Natural killer cell (primary cell): ENCODE data around the gene HAGH. TPM values are rescaled to one million over a fixed set of nuclear protein-coding genes. Genes with fewer than 3 reads are reported as not detected.

Experiments used
- ATAC-seq, 3 donors: fragments of 150-1000 bp in 2 of 3; fragments of 200-7000 bp in 1 of 3; cut with Tn5 transposase; 1 replicate in 1 of 3; 2 replicates in 2 of 3; pipeline ENCODE4 v1.10.0; 2021; ENCODE audit warnings: mild to moderate bottlenecking in 2 of 3, moderate library complexity in 2 of 3
- DNase-seq, 2 donors: peaks; one replicate each; pipeline versions ENCODE4 v3.0.0 to v3.0.0-alpha.2; 2013 to 2021; ENCODE audit warnings: mixed read lengths in 1 of 2
- H3K27ac ChIP-seq: one replicate; pipeline ENCODE4 v1.5.1; 2013; ENCODE audit warnings: mild to moderate bottlenecking, low read length
- H3K27me3 ChIP-seq: one replicate; pipeline ENCODE4 v1.6.1; 2013; ENCODE audit warnings: low read length; ENCODE audit not compliant: control insufficient read depth, insufficient read depth
- H3K36me3 ChIP-seq: one replicate; pipeline ENCODE4 v1.6.1; 2013; ENCODE audit warnings: low read length; ENCODE audit not compliant: control insufficient read depth, insufficient read depth
- H3K4me1 ChIP-seq: one replicate; pipeline ENCODE4 v1.6.1; 2013; ENCODE audit warnings: low read length; ENCODE audit not compliant: control insufficient read depth, insufficient read depth
- H3K4me3 ChIP-seq: one replicate; pipeline ENCODE4 v1.5.1; 2013; ENCODE audit warnings: low read length
- H3K9me3 ChIP-seq: one replicate; pipeline ENCODE4 v1.6.1; 2013; ENCODE audit warnings: low read length; ENCODE audit not compliant: control insufficient read depth, insufficient read depth
- H3K27ac Mint-ChIP-seq, 2 donors: one replicate each; pipeline ENCODE4 v1.8.0; 2022; ENCODE audit warnings: mild to moderate bottlenecking in 2 of 2, mixed read lengths in 2 of 2, moderate library complexity in 1 of 2
- H3K27me3 Mint-ChIP-seq, 2 donors: one replicate each; pipeline ENCODE4 v1.8.0; 2022; ENCODE audit warnings: low read depth in 2 of 2, mixed read lengths in 2 of 2
- H3K36me3 Mint-ChIP-seq: one replicate; pipeline ENCODE4 v1.8.0; 2022; ENCODE audit warnings: mixed read lengths
- H3K4me1 Mint-ChIP-seq, 2 donors: one replicate each; pipeline ENCODE4 v1.8.0; 2022; ENCODE audit warnings: mixed read lengths in 2 of 2
- H3K4me3 Mint-ChIP-seq: one replicate; pipeline ENCODE4 v1.8.0; 2022; ENCODE audit warnings: mild to moderate bottlenecking, moderate library complexity, mixed read lengths
- H3K9me3 Mint-ChIP-seq, 2 donors: one replicate each; pipeline ENCODE4 v1.8.0; 2022; ENCODE audit warnings: mixed read lengths in 2 of 2
- CTCF ChIP-seq: fragments of 200-600 bp; IDR thresholded peaks from one replicate; pipeline ENCODE4 v1.8.0; 2022; ENCODE audit warnings: antibody characterized with exemption
- WGBS: methylation state at CpG from one replicate; pipeline ENCODE4 v1.1.7; 2013; ENCODE audit warnings: missing lambda C conversion rate; ENCODE audit not compliant: insufficient coverage; 5-methylcytosine and 5-hydroxymethylcytosine counted together
- intact Hi-C: fragments of 100-400 bp; cut with micrococcal nuclease; formaldehyde crosslinking; loops from one replicate; pipeline ENCODE4 v1.14.2; 2022
- total RNA-seq, 4 donors: library from RNA; stranded (reverse); fragments of 120-200 nt in 1 of 4; gene quantifications; one replicate each; pipeline versions ENCODE4 v1.2.3 to v1.2.4, GENCODE V29; 2013 to 2022

HAGH gene
- total RNA-seq, 3 donors from 2014 or later (not counting 1 experiment from before 2014, with no cell fraction given): 27.8 to 38.4 (median 37.5) TPM

- Mint-ChIP-seq H3K4me1 (peaks cover 0 to 4% of the 10 kb centered on the region in 2 donors), H3K27ac (no peak overlapping the region), H3K36me3 (peaks cover 7% of the 10 kb centered on the region), H3K9me3 (no peaks in the 10 kb centered on the region), H3K27me3 (no peaks in the 10 kb centered on the region), H3K4me3 (no peak overlapping the region)
- H3K4me1 ChIP-seq: peaks cover 15% of the 10 kb centered on the region
- H3K9me3 ChIP-seq: no peaks in the 10 kb centered on the region
- H3K27me3 ChIP-seq: no peaks in the 10 kb centered on the region
- no peak overlapping the region for H3K27ac ChIP-seq
- no peak for DNase-seq
- 90% methylated on average over 15 of the region's 15 CpGs for WGBS
- TF ChIP-seq CTCF: no peak
- peaks cover 50% of the 10 kb centered on the region for H3K36me3 ChIP-seq
- intact Hi-C loops: no loop called here
- ATAC-seq: no peak
- H3K4me3 ChIP-seq: no peak overlapping the region
Measured at GRCh38 chr16:1761751-1762150, 64.9 kb downstream of the HAGH start.

GRCh38 chr16:1760911-1761310, 65.7 kb downstream of the HAGH start:
- Histone ChIP-seq H3K27ac (no peak overlapping the region), H3K4me1 (peaks cover 15% of the 10 kb centered on the region), H3K4me3 (no peak overlapping the region), H3K27me3 (no peaks in the 10 kb centered on the region), H3K36me3 (peaks cover 43% of the 10 kb centered on the region), H3K9me3 (no peaks in the 10 kb centered on the region)
- DNase-seq: no peak
- ATAC-seq: no peak
- Mint-ChIP-seq H3K27me3 (no peaks in the 10 kb centered on the region), H3K36me3 (peaks cover 7% of the 10 kb centered on the region), H3K4me3 (no peak overlapping the region), H3K27ac (no peak overlapping the region), H3K9me3 (no peaks in the 10 kb centered on the region), H3K4me1 (peaks cover 0 to 6% of the 10 kb centered on the region in 2 donors)
- no peak for TF ChIP-seq CTCF
- intact Hi-C loops: no loop called here
- 94% methylated on average over 15 of the region's 15 CpGs for WGBS

- no peaks in the 10 kb centered on the region for H3K27me3 Mint-ChIP-seq
- no peaks in the 10 kb centered on the region for H3K9me3 Mint-ChIP-seq
- peak overlapping the region in 1 of 2 donors; percentile 45 for H3K27ac Mint-ChIP-seq
- no peak overlapping the region for H3K4me3 ChIP-seq
- peaks cover 0 to 6% of the 10 kb centered on the region in 2 donors for H3K4me1 Mint-ChIP-seq
- TF ChIP-seq CTCF: no peak
- H3K27me3 ChIP-seq: no peaks in the 10 kb centered on the region
- intact Hi-C loops: no loop called here
- no peaks in the 10 kb centered on the region for H3K9me3 ChIP-seq
- H3K4me1 ChIP-seq: peaks cover 10% of the 10 kb centered on the region
- no peak overlapping the region for H3K27ac ChIP-seq
- H3K36me3 ChIP-seq: peaks cover 35% of the 10 kb centered on the region
- no peak overlapping the region for H3K4me3 Mint-ChIP-seq
- peaks cover 7% of the 10 kb centered on the region for H3K36me3 Mint-ChIP-seq
- DNase-seq (no peak), ATAC-seq (no peak)
- WGBS: 97% methylated on average over 21 of the region's 21 CpGs
Measured at GRCh38 chr16:1759511-1759910, 67.1 kb downstream of the HAGH start.

- Mint-ChIP-seq H3K9me3 (no peaks in the 10 kb centered on the region), H3K4me3 (no peak overlapping the region), H3K27ac (peak overlapping the region in 1 of 2 donors; percentile 45), H3K27me3 (no peaks in the 10 kb centered on the region), H3K36me3 (peaks cover 7% of the 10 kb centered on the region), H3K4me1 (peaks cover 0 to 6% of the 10 kb centered on the region in 2 donors)
- no peak for TF ChIP-seq CTCF
- ATAC-seq (no peak), DNase-seq (no peak)
- intact Hi-C loops: no loop called here
- H3K36me3 ChIP-seq: peaks cover 37% of the 10 kb centered on the region
- H3K27me3 ChIP-seq: no peaks in the 10 kb centered on the region
- 98% methylated on average over 18 of the region's 18 CpGs for WGBS
- H3K27ac ChIP-seq: no peak overlapping the region
- H3K4me1 ChIP-seq: peaks cover 10% of the 10 kb centered on the region
- no peak overlapping the region for H3K4me3 ChIP-seq
- no peaks in the 10 kb centered on the region for H3K9me3 ChIP-seq
Measured at GRCh38 chr16:1758923-1759322, 67.7 kb downstream of the HAGH start.
